ENCODE data around the gene TALDO1. TPM values are rescaled to one million over a fixed set of nuclear protein-coding genes. Genes with fewer than 3 reads are reported as not detected.

Gene TALDO1
- total and polyA plus RNA-seq, 2 donors (not counting 3 experiments of a cell fraction or from before 2014, with no cell fraction given), result 211 to 294 TPM

DNA sequence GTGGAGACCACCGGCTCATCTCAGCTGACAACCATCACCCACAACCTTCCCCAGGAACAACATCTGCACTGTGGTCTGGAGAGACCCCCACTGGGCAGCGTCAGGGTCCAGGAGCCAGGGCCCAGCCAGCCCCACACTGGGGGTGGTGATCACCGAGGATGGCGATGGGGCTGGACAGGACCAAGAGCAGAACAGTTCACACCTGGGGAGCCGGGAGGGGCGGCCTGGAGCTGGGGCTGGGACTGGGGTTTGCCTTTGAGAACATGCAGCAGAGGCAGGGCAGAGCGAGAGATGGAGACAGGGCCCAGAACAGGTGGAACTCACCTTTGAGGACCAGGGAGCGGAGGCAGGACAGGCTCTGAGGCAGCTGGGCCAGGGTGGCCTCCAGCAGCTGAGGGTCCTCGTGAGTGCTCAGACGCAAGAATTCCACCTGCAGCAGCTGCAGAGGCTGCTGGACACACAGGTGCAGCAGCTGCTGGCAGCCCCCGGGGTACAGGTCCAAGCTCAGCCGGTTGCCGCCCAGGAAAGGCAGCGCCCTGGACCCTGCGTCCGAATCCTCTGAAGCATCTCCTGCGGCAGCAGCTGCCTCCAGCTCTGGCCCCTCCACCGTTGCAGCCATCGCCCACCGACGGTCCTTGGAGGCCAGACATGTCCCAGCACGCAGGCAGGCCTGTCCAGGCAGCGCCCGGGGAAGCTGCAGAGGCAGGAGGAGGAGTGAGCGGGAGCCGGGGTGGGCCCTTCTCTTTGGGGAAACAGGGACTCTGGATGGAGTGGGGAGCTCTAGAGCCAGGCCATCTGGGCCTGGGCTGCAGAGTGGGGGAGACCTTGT, 56.7 kb downstream of the TALDO1 start:
- CTCF ChIA-PET, result interaction anchor here (1.0 to 1.4 kb wide), 2 partner anchors 31 to 36 kb away, joined by 3 to 4 read pairs; no protein-coding TSS in a partner anchor
- Histone ChIP-seq H3K4me1 (ENCODE audit: control insufficient read depth, extremely low read depth, insufficient read depth, low read length) (peaks cover 21% of the 10 kb centered on the region), H3K4me2 (ENCODE audit: insufficient read depth, low read length) (peak overlapping the region; percentile 91), H3K4me3 (replicated peaks in 1 of 3; ENCODE audit: insufficient read depth in 1 of 3, low read depth in 1 of 3, low read length in 3 of 3) (peak overlapping the region; percentile 42 to 74 (median 59)), H3K79me2 (ENCODE audit: control insufficient read depth, insufficient read depth, low read length) (peaks cover 12% of the 10 kb centered on the region), H2AFZ (ENCODE audit: low read depth, low read length) (peak overlapping the region; percentile 11), H3K9me3 (replicated peaks; ENCODE audit: control insufficient read depth, insufficient read depth, low read length) (no peaks in the 10 kb centered on the region), H3K27ac (ENCODE audit: insufficient read depth, low read depth, low read length) (no peak overlapping the region), H3K9ac (replicated peaks; ENCODE audit: extremely low read depth, insufficient read depth, low read length) (peak overlapping the region; percentile 13), H3K9me1 (replicated peaks; ENCODE audit: control insufficient read depth, extremely low read depth, insufficient read depth, low read length) (no peaks in the 10 kb centered on the region), H3K27me3 (ENCODE audit: control insufficient read depth in 2 of 2, insufficient read depth in 2 of 2, low read length in 2 of 2) (no peaks in the 10 kb centered on the region), H3K36me3 (ENCODE audit: control insufficient read depth in 2 of 2, extremely low read depth in 1 of 2, insufficient read depth in 2 of 2, low read length in 2 of 2) (peaks cover 0 to 20% of the 10 kb centered on the region in 2 experiments), H4K20me1 (replicated peaks; ENCODE audit: control insufficient read depth, extremely low read depth, insufficient read depth, low read length) (no peaks in the 10 kb centered on the region)
- peak; percentile 8 for FAIRE-seq
- POLR2A ChIA-PET, result no interaction called here
- BruUV-seq (replicated peaks), result no TSS peak
- DNase-seq (ENCODE audit: low read depth, low spot score), result no peak
- TF ChIP-seq, protein P1, sequence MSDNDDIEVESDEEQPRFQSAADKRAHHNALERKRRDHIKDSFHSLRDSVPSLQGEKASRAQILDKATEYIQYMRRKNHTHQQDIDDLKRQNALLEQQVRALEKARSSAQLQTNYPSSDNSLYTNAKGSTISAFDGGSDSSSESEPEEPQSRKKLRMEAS (IDR thresholded peaks at IDR 0.05; ENCODE audit: insufficient read depth, insufficient read length), result no peak
- TF ChIP-seq JUN (IDR thresholded peaks at IDR 0.05; ENCODE audit: borderline replicate concordance, insufficient read depth, insufficient read length, low read depth) (no peak), POLR2A (IDR thresholded peaks at IDR 0.05; ENCODE audit: low read depth, low read length) (no peak), GATA2 (IDR thresholded peaks at IDR 0.05; ENCODE audit: insufficient read depth, insufficient read length, low read depth, low read length) (no peak), POLR2AphosphoS5 (IDR thresholded peaks at IDR 0.05; ENCODE audit: insufficient read depth, low read depth, low read length) (no peak), MYC (IDR thresholded peaks at IDR 0.05; ENCODE audit: low read depth, low read length) (no peak), FOS (IDR thresholded peaks at IDR 0.05; ENCODE audit: borderline replicate concordance, insufficient read depth, low read length) (no peak), EZH2 (IDR thresholded peaks at IDR 0.05; ENCODE audit: borderline replicate concordance, low read depth, low read length, severe bottlenecking) (no peak)
- TF ChIP-seq, protein P2, sequence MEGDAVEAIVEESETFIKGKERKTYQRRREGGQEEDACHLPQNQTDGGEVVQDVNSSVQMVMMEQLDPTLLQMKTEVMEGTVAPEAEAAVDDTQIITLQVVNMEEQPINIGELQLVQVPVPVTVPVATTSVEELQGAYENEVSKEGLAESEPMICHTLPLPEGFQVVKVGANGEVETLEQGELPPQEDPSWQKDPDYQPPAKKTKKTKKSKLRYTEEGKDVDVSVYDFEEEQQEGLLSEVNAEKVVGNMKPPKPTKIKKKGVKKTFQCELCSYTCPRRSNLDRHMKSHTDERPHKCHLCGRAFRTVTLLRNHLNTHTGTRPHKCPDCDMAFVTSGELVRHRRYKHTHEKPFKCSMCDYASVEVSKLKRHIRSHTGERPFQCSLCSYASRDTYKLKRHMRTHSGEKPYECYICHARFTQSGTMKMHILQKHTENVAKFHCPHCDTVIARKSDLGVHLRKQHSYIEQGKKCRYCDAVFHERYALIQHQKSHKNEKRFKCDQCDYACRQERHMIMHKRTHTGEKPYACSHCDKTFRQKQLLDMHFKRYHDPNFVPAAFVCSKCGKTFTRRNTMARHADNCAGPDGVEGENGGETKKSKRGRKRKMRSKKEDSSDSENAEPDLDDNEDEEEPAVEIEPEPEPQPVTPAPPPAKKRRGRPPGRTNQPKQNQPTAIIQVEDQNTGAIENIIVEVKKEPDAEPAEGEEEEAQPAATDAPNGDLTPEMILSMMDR (IDR thresholded peaks at IDR 0.05; ENCODE audit: extremely low read depth in 1 of 2, insufficient read depth in 1 of 2, low read depth in 1 of 2, low read length in 2 of 2), result no peak
- dilution Hi-C loops (cut with MboI; ENCODE audit: extremely low pct_ligation_motif_present, low sequenced_read_pairs) (no loop called here), intact Hi-C loops (cut with micrococcal nuclease) (no loop called here)

Measured in endothelial cell of umbilical vein (primary cell).